HG02610 (cell line): ENCODE measurements around the gene DGKG.

Experiments
- ATAC-seq: cut with Tn5 transposase; IDR thresholded peaks from one replicate; pipeline ENCODE4 v1.9.1; 2021; ENCODE audit warnings: mild to moderate bottlenecking, moderate library complexity; ENCODE audit not compliant: unreplicated experiment

Gene DGKG

GRCh38 chr3:186361762-186362536 lies at the start of gene DGKG:
Gene DGKG, minus strand, starts transcription at chr3:186362234. Its CDS starts 41,775 bp downstream, at chr3:186320459.
- ATAC-seq: peak; percentile 61

GRCh38 chr3:186411089-186411488 lies 49.1 kb upstream of the DGKG start:
- no peak for ATAC-seq

DNA sequence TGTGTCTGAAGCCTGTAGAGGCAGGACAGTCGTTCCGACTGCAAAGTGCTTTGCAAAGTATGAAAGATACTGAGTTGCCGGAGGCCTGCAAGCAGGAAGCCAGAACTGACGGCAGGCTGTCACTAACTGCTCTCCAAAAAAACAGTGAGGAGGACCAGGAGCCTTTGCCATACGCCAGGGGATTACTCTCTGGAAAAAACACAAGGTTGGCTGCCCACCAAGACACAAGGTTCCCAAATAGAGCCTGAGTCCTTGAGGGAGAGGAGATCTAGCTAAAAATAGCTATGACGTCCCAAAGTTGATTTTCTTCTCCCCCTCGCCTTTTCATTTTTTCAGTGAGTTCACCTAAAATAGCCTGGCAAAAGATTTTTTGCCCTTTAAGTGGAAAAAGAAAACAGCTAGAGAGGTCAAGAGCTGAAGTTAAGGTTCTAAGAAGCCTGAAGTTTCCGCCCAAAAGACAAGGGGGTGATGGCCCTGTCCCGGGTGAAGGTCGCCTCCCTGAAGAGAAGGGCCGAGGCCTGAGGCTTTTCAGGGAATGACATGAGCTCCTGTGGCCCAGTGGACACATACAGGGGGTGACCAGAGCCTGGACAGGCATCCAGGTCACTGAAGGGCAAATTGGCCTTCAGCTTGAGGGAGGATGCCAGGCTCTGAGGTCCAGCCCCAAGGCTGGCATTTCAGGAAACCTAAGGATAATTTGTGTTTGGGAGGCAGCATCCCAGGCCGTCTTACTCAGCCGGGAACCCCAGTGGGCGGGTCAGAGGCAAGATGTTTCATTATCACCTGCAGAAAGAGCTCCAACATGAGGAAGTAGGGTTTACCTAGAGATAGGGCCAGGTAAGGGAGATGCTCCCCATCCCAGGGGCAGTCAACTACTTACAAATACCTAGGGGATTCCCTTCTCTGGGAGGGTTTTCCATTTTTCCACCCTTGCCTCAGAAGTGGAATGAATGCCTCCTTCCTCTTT lies 44.9 kb upstream of the DGKG start:
- no peak for ATAC-seq

DNA sequence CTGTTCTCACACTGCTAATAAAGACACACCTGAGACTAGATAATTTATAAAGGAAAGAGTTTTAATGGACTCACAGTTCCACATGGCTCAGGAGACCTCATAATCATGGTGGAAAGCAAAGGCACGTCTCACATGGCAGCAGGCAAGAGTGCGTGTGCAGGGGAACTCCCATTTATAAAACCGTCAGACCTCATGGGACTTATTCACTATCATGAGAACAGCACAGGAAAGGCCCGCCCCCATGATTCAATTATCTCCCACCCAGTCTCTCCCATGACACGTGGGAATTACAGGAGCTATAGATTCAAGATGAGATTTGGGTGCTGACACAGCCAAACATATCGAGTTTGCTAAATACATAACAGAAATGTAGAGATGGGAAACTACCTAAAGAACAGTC lies 39.5 kb upstream of the DGKG start:
- no peak for ATAC-seq

- no peak for ATAC-seq
These were observed 38.6 kb upstream of the DGKG start for GRCh38 chr3:186400662-186401061.

DNA sequence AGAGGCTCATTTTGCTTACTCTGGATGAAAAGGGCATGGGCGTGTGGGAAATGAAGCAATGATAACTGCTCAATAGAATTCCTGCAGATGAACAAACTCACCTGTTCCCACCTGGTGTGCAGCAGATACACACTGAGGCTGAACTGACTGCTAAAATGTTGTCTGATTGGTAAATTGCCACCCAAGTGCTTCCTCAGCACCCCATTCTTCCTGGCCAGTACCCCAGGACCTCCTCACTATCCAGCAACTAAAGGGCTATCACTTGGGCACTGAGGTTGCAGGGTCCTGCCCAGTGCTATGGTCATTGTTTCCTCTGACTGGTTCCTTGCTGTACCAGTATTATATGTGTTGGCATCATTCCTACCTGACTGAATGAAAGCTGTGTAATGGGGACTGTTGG lies 38.0 kb upstream of the DGKG start:
- ATAC-seq: no peak

DNA sequence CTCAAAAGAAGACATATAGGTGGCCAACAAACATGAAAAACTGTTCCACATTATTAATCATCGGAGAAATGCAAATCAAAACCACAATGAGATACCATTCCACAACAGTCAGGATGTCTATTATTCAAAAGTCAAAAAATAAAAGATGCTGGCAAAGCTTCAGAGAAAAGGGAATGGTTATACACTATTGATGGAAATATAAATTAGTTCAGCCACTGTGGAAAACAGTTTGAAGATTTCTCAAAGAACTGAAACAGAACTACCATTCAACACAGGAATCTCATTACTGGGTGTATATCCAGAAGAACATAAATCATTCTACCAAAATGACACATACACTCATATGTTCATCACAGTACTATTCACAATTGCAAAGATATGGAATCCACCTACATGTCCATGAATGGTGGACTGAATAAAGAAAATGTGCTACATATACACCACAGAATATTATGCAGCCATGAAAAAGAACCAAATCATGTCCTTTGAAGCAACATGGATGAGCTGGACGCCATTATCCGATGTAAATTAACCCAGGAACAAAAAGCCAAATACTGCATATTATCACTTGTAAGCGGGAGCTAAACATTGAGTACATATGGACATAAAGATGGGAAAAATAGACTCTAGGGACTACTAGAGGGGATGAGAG lies 32.7 kb upstream of the DGKG start:
- no peak for ATAC-seq

DNA sequence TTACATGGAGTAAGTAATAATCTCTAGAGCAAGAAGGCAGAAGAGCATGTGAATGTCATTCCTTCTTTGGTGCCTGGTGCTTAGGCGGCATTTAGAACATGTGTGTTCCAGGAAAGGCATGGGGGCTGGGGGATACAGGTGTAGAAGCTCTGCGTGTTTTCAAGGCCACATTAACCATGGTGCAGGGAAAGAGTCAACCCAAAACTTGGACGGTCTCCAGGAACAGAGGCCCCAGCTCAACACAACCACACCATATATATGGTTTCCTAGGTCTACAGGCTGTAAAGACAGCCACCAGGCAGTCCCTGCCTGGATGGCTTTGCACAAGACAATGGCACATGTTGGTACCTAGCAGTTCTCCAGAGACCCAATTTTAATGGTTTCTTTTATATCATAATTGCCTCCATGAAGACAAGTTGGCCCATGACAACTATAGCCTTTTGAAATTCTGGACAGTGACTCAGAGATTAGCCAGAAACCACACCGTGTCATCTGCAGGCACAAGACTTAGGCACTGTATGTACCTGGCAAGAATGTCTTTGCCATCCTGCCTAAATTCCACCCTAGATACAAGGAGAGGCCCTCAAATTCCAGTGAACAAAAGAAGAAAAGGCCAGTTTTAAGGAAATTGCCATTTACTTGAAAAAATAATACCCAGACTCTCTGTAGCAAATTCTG lies 25.0 kb upstream of the DGKG start:
- ATAC-seq: no peak

DNA sequence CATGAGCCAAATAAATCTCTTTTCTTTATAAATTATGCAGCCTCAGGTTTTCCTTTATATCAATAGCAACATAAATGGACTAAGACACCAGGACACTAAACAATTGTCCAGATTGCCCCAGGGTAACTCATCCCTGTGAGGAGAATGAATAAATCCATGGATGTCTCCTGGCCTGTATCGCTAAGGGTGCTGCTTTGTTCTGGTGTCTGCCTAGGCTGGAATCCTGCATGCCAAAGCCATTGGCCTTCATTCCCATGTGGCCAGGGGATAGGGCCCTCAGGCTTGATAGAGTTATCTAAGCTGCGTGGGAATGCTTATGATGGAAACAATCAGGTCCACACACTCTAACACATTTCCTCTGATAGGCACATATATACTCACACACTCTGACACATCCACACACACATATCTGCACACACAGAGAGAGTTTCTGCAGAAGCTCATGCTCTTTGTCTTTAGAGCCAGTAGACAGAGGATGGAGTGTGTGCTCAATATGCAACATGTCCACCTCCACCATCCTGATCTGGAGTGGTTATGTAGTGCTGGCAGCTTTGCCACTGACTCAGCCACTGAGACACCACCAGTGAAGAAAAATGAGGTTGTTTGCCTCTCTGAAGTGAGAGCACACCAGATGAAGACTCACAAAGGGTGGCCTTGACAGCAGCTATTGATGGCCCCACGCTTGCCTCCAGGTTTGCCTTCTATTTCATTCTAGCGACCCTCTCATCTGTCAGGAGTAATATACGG lies 24.0 kb upstream of the DGKG start:
- no peak for ATAC-seq

DNA sequence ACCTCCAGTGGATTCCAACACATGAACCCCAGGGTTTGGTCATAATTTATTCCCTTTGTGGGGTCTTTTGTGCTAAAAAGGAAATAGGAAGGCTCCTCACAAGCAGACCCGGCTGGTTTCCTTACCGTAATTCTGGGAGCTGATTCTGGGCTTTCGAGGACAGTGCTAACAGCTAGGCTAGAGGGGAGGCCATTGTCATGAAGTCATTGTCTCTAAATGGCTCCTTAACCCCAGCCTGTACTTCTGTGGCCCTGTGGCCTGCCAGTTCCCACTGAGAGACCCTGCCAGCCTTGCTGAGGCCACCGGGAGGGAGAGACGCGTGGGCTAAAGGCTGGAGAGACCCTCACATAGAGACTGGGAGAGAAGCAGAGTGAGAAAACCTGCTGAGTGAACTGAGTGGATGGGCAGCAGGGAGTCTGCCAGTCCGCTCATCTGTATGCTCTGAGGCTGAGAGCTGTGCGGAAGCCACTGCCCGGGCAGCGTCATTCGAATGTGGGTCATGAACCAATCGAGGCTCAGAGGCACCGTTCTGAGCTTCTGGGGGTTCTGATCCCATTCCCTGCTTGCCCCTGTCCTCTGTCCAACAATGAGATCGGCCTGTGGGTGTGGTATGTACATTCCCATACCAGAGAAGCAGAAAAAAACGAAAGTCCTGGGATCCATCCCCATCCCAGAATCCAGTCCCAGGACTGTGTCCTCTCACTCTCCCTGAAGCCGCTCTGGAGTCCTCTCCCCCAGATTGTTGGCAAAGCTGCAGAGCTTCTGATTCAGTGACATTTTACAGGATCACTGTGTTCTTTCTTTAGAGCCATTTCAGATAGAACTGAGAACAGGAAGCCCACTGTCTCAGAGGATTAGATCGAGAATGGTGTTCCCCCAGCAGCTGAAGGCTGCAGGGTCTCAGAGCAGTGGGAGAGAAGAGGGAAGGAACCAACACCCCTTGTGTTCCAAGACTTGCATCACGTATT lies 21.3 kb upstream of the DGKG start:
- ATAC-seq: no peak

DNA sequence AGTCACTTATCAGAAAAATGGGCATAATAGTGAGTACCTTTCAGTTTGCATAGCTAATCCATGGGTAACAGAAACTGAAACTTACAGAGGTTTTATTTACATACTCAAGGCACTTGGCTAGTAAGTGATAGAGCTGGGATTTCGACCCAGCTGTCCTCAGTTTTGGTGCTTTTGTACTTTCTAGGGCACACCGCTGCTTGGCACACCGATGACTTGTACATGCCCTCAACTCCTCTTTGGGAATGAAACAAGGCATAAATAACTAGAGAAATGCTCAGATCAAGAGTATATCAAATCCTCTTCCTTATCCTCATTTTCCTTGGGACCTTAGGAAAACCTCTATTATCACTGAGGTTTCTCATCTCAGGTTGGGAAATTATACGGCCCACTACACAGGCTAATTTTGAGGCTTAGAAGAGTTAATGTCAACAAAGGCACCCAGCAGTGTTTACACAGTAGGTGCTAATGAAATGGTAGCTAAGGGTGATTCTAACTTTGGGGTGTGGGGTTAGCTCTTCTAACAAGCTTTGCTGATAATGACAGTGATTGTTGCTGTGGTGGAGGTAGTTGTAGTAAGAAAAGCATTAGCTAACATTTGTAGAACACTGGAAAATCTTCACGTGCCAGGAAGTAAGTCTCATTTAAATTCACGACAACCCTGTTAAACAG lies 20.3 kb upstream of the DGKG start:
- ATAC-seq: no peak

DNA sequence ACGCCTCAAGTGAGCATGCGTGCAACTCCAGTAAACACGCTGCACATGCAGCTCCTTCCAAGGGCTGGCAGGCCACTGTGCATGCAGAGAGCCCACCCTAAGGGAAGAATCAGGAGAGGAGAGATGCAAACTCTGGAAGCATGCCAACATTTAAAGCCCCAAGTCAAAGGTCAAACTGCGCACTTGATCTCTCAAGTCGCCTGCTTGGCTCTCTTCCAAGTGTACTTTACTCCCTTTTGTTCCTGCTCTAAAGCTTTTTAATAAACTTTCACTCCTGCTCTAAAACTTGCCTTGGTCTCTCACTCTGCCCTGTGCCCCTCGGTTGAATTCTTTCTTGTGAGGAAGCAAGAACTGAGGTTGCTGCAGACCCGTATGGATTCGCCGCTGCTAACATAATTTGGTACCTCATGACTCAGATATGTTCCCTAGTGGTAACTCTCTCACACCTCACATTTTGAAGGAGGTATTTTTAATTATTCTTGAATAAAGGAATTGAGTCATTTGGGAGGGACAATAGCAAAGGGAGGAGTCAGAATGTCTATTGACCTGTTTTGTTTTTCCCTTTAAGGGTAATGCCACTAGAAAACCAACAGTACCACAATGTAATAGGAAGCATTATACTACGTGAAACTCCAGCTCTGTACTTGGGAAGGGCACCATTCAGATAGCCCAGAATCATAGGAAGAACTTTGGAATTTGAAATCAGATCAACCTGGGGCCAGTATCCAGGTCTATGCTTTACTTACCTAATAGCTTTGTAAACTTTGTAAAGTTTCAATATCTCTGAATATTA lies 19.6 kb upstream of the DGKG start:
- no peak for ATAC-seq

DNA sequence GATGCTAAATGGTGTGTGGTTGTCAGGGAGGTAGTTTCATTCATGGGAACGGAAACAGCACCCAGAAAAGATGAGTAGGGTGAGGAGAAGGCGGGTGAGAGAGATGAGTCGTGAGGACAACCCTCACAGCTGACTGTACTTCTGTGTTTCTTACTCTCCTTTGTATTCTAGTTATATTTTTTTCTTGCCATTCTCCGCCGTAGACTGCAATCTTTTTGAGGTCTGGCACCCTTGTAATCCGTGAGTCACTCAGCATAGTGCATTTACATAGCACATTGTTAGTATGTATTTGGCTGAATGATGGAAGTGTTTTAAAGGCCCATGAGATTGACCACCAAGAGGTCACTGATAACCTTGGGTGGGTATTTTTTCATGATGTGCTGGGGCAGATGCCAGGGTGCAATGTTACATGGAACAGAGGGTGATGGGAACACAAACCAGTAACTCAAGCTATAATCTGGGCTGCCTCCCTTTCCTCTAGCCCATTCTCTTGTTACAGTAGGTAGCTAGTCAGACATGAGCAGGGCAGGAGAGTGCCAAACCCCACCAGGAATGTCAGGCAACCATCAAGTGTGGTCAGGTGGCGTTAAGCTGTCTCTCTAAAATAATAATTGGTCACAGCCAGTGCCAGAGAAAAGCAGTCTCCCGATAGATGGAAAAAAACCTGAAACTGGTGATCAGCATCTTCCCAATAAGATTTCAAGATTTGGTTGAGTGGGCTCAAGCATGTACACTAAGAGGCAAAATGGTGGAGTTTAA lies 18.8 kb upstream of the DGKG start:
- no peak for ATAC-seq

- no peak for ATAC-seq
These were observed 13.4 kb upstream of the DGKG start for GRCh38 chr3:186375443-186375842.

DNA sequence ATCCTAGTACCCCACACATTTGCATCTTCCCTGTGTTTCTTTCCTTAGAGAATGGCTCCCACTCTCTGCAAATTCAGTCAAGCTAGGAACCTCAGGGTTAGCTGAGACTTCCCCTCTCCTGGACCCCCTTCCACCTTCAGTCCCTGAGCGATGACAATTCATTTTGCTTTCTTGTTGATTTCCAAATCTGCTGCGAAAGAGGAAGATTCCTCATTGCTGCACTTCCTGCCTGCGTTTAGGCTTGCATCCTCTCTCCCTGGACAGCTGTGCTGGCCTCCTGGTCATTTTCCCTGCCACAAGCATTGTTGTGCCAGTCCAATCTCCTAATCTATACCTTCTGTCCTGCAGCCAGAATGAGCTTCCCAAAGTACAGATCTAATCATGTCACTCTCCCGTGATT lies 12.3 kb upstream of the DGKG start:
- ATAC-seq: no peak

GRCh38 chr3:186369217-186369616 lies 7.2 kb upstream of the DGKG start:
- ATAC-seq: no peak

DNA sequence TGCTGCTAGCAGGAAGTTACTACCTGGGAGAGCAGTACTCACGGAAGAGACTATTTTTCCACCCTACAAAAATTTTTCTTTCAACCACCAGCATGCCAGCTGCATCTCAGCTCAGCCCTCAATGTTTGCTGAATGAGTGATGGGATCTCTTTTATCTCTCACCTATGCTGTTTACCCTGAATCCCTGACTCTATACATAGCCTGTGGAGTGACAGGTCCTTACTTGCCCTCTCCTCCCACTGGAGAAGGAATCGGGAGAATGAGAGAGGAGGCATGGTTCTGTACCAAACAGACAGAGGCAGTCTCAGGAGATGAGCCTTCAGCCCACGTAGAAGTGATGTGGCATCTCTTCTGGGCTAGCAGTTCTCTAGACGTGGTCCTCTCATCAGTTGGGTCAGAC lies 6.7 kb upstream of the DGKG start:
- no peak for ATAC-seq
